Aorta (tissue), 5 donors: Measurements from ENCODE around the gene RFFL. TPM values are rescaled to one million over a fixed set of nuclear protein-coding genes. Genes with fewer than 3 reads are reported as not detected.

Experiments used
- ATAC-seq: fragments of 200-7000 bp; cut with Tn5 transposase; one replicate; pipeline ENCODE4 v1.9.1; 2022; ENCODE audit warnings: moderate library complexity; ENCODE audit not compliant: low FRiP score
- DNase-seq, 2 donors: peaks; one replicate each; pipeline ENCODE4 v3.0.0-alpha.2; 2020
- H3K27ac ChIP-seq, 2 donors: one replicate each; pipeline ENCODE4 v1.5.1; 2013; ENCODE audit warnings: low read length in 2 of 2, mild to moderate bottlenecking in 2 of 2, moderate library complexity in 2 of 2, control low read depth in 1 of 2, inconsistent platforms in 1 of 2, low read depth in 1 of 2
- H3K27me3 ChIP-seq, 2 donors: one replicate each; pipeline ENCODE4 v1.6.1; 2013; ENCODE audit warnings: control low read depth in 1 of 2, low read length in 1 of 2, mild to moderate bottlenecking in 1 of 2, moderate library complexity in 1 of 2; ENCODE audit not compliant: insufficient read depth in 2 of 2, control insufficient read depth in 1 of 2
- H3K36me3 ChIP-seq, 2 donors: one replicate each; pipeline ENCODE4 v1.6.1; 2013; ENCODE audit warnings: control low read depth in 1 of 2, low read length in 1 of 2, mild to moderate bottlenecking in 1 of 2; ENCODE audit not compliant: insufficient read depth in 2 of 2, control insufficient read depth in 1 of 2
- H3K4me1 ChIP-seq, 2 donors: one replicate each; pipeline ENCODE4 v1.6.1; 2013; ENCODE audit warnings: low read length in 2 of 2, control low read depth in 1 of 2, mild to moderate bottlenecking in 1 of 2, moderate library complexity in 1 of 2; ENCODE audit not compliant: insufficient read depth in 2 of 2, control insufficient read depth in 1 of 2
- H3K4me3 ChIP-seq, 2 donors: one replicate each; pipeline ENCODE4 v1.5.1; 2013; ENCODE audit warnings: low read length in 2 of 2, control low read depth in 1 of 2, mild to moderate bottlenecking in 1 of 2
- H3K9me3 ChIP-seq: one replicate; pipeline ENCODE4 v1.6.1; 2013; ENCODE audit warnings: mild to moderate bottlenecking, low read length; ENCODE audit not compliant: control insufficient read depth
- WGBS, 2 donors: extraction: QIAGEN DNeasy Blood & Tissue Kit; methylation state at CpG; one replicate each; pipeline ENCODE4 v1.1.7; 2013; 5-methylcytosine and 5-hydroxymethylcytosine counted together
- intact Hi-C, 2 donors: fragments of 100-400 bp; cut with DNase I; formaldehyde crosslinking; loops; one replicate each; pipeline versions ENCODE4 v1.14.2 to v1.15.0; 2022
- polyA plus RNA-seq, 2 donors: library from polyadenylated mRNA; stranded (reverse); fragments of 200-250 nt; gene quantifications; one replicate each; pipeline ENCODE4 v1.2.3, GENCODE V29; 2013
- total RNA-seq, 2 donors: library from RNA; stranded (reverse); fragmentation: NEBNext Ultra II Directional; extraction: Animal tissue kit (Norgen Biotek cat#: 25700); gene quantifications; one replicate each; pipeline ENCODE4 v1.2.1, GENCODE V29; 2021
- donor health status: healthy with polysubstance abuse.
- donor health status: Bipolar disorder and iron deficiency.
- donor health status: DM: no; HTN: no; CAD: no.
- donor health status: DM: no; HTN: no; CAD: no.
- donor health status: DM: yes; HTN: yes; CAD: no.

The RFFL gene
- total and polyA plus RNA-seq, 4 donors: 11.4 to 25.1 (median 22.2) TPM

DNA sequence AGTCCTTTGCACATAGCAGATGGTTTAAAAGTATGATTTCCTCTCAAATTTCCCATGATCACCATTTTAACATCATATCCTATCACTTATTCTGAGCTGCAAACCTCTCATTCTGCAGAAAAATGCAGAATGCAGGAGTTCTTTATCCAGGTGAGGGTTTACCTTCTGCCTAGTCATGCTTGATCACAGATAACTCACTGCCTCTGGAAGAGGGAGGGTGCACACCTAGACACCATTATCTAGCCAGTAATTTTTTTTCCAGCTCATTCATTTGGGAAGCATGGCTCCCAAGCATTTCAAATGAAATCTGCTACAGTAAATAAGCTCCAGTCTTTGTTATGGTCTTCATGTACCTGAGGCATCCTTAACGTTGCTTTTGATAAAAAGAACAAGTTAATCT is 38.0 kb downstream of the RFFL start:
- Histone ChIP-seq H3K4me1 (peaks cover 2 to 4% of the 10 kb centered on the region in 2 donors), H3K4me3 (no peak overlapping the region), H3K36me3 (no peaks in the 10 kb centered on the region), H3K27ac (no peak overlapping the region), H3K9me3 (no peaks in the 10 kb centered on the region), H3K27me3 (no peaks in the 10 kb centered on the region)
- intact Hi-C loops: no loop called here
- no peak for ATAC-seq
- no peak for DNase-seq
- WGBS, 2 donors: 80 to 85% methylated on average over 1 of the region's 1 CpG

- intact Hi-C loops: loop anchor here (5.0 kb wide), 4 partner anchors 39 to 64 kb away; partner anchors contain the start of genes LIG3 (in 2 of the 2), CCT6B (in 1 of the 2), RFFL (in 1 of the 2) and ZNF830 (in 1 of the 2)
- Histone ChIP-seq H3K9me3 (no peaks in the 10 kb centered on the region), H3K27me3 (no peaks in the 10 kb centered on the region), H3K27ac (peak overlapping the region; percentile 57 to 82), H3K4me1 (peaks cover 2 to 4% of the 10 kb centered on the region in 2 donors), H3K4me3 (no peak overlapping the region), H3K36me3 (no peaks in the 10 kb centered on the region)
- ATAC-seq: no peak
- DNase-seq: no peak
- WGBS, 2 donors: 94 to 96% methylated on average over 3 of the region's 3 CpGs
Observed at GRCh38 chr17:35023538-35023937, 40.0 kb downstream of the RFFL start.

GRCh38 chr17:35022536-35023063 is 40.9 kb downstream of the RFFL start:
- intact Hi-C loops: loop anchor here (5.0 kb wide), 4 partner anchors 40 to 65 kb away; partner anchors contain the start of genes LIG3 (in 2 of the 2), CCT6B (in 1 of the 2), RFFL (in 1 of the 2) and ZNF830 (in 1 of the 2)
- peak; percentile 92 for ATAC-seq
- peak overlapping the region; percentile 46 to 85 for H3K27ac ChIP-seq
- WGBS, 2 donors: 11 to 12% methylated on average over 8 of the region's 8 CpGs
- H3K27me3 ChIP-seq: no peaks in the 10 kb centered on the region
- no peaks in the 10 kb centered on the region for H3K9me3 ChIP-seq
- H3K36me3 ChIP-seq: peaks cover 0 to 2% of the 10 kb centered on the region in 2 donors
- peaks cover 2 to 4% of the 10 kb centered on the region in 2 donors for H3K4me1 ChIP-seq
- H3K4me3 ChIP-seq: no peak overlapping the region
- DNase-seq: peak; percentile 91 to 92

- H3K27ac ChIP-seq: peak overlapping the region; percentile 35 to 46
Observed at GRCh38 chr17:35021520-35022380, 41.8 kb downstream of the RFFL start.

DNA sequence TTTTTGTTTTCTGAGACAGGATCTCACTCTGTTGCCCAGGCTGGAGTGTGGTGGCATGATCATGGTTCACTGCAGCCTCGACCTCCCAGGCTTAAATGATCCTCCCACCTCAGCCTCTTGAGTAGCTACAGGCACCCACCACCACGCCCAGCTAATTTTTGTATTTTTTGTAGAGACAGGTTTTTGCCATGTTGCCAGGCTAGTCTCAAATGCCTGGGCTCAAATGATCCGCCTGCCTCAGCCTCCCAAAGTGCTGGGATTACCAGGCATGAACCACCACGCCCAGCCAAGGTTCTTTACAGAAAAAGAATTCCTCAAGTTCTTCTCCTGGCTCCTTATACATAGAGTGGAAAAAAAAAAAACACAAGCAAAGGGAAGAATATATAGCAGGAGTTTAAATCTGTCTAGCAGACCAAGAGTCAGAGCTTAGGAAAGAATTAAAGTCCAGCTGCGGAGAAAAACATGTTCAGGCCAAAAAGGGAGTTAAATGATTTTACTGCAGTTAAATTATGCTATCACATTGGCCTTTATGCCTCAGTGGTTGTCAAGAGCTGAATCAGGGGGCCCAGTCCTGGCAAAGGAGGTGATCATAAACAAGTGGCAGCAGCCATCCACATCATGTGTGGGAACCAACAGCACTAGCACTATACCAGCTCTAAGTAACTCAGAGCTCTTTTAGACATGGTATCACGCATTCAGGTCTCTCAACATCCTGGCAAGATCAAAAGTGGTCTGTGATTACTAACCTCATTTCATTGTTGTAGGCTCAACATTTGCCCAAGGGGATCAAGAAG is 43.9 kb downstream of the RFFL start:
- DNase-seq (no peak), ATAC-seq (no peak)
- Histone ChIP-seq H3K27ac (peak overlapping the region in 1 of 2 donors; percentile 23), H3K36me3 (peaks cover 3 to 4% of the 10 kb centered on the region in 2 donors), H3K9me3 (no peaks in the 10 kb centered on the region), H3K27me3 (no peaks in the 10 kb centered on the region), H3K4me3 (no peak overlapping the region), H3K4me1 (peaks cover 2 to 4% of the 10 kb centered on the region in 2 donors)
- intact Hi-C loops: loop anchor here (5.0 kb wide), 4 partner anchors 37 to 68 kb away; partner anchors contain the start of genes LIG3 (in 2 of the 2), CCT6B (in 1 of the 2), RFFL (in 1 of the 2) and ZNF830 (in 1 of the 2)
- 95 to 98% methylated on average over 6 of the region's 6 CpGs for WGBS, 2 donors

More at GRCh38 chr17:35021520-35022380, 41.8 kb downstream of the RFFL start:
- 84 to 90% methylated on average over 11 of the region's 11 CpGs for WGBS, 2 donors
- DNase-seq: no peak
- ATAC-seq: no peak
- no peaks in the 10 kb centered on the region for H3K27me3 ChIP-seq
- no peaks in the 10 kb centered on the region for H3K9me3 ChIP-seq
- peaks cover 0 to 3% of the 10 kb centered on the region in 2 donors for H3K36me3 ChIP-seq
- intact Hi-C loops: loop anchor here (5.0 kb wide), 4 partner anchors 39 to 66 kb away; partner anchors contain the start of genes LIG3 (in 2 of the 2), CCT6B (in 1 of the 2), RFFL (in 1 of the 2) and ZNF830 (in 1 of the 2)
- peaks cover 2 to 4% of the 10 kb centered on the region in 2 donors for H3K4me1 ChIP-seq
- H3K4me3 ChIP-seq: no peak overlapping the region

GRCh38 chr17:35018814-35019213 is 44.7 kb downstream of the RFFL start:
- Histone ChIP-seq H3K36me3 (peaks cover 4 to 8% of the 10 kb centered on the region in 2 donors), H3K27me3 (no peaks in the 10 kb centered on the region), H3K27ac (no peak overlapping the region), H3K4me3 (no peak overlapping the region), H3K9me3 (no peaks in the 10 kb centered on the region), H3K4me1 (peaks cover 2 to 4% of the 10 kb centered on the region in 2 donors)
- intact Hi-C loops: no loop called here
- DNase-seq (no peak), ATAC-seq (no peak)
- WGBS, 2 donors: 95% methylated on average over 2 of the region's 2 CpGs

DNA sequence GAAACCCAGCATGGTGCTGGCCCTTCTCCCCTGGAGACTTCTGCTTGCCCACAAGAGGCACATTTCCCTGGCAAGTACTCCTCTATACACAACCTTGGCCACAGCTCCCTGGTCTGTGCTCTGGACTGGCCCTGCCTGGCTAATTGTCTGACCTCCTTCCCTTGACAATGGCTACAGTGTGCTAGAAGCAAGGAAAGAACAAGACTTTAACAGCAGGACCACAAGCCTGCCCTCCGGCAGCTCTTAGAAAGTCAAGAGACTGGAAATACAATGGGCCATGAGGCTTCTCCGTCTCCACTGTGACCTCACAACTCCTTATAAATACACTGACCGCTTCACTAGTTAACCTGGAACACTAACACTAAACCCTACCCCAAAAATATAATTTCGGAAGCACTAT is 46.5 kb downstream of the RFFL start:
- H3K9me3 ChIP-seq: no peaks in the 10 kb centered on the region
- peaks cover 4 to 8% of the 10 kb centered on the region in 2 donors for H3K36me3 ChIP-seq
- WGBS, 2 donors: 94 to 96% methylated on average over 4 of the region's 4 CpGs

GRCh38 chr17:35016369-35016768 is 47.1 kb downstream of the RFFL start:
- Histone ChIP-seq H3K27ac (no peak overlapping the region), H3K9me3 (no peaks in the 10 kb centered on the region), H3K4me3 (no peak overlapping the region), H3K36me3 (peaks cover 4 to 10% of the 10 kb centered on the region in 2 donors), H3K4me1 (peaks cover 0 to under 1% of the 10 kb centered on the region in 2 donors), H3K27me3 (no peaks in the 10 kb centered on the region)
- intact Hi-C loops: no loop called here
- DNase-seq (no peak), ATAC-seq (no peak)
- 95 to 96% methylated on average over 4 of the region's 4 CpGs for WGBS, 2 donors

More for the DNA sequence above, 46.5 kb downstream of the RFFL start:
- DNase-seq (no peak), ATAC-seq (no peak)
- peaks cover 0 to 2% of the 10 kb centered on the region in 2 donors for H3K4me1 ChIP-seq
- no peak overlapping the region for H3K4me3 ChIP-seq
- no peak overlapping the region for H3K27ac ChIP-seq
- no peaks in the 10 kb centered on the region for H3K27me3 ChIP-seq
- intact Hi-C loops: no loop called here
